Pancreas (tissue), 10 donors: ENCODE data around the gene S1PR2. TPM values are rescaled to one million over a fixed set of nuclear protein-coding genes. Genes with fewer than 3 reads are reported as not detected.

Source experiments
- ATAC-seq, 4 donors: fragments of 200-7000 bp; cut with Tn5 transposase; one replicate each; pipeline versions ENCODE4 v1.8.0 to v1.9.1; 2020; ENCODE audit warnings: mild to moderate bottlenecking in 4 of 4, moderate library complexity in 4 of 4
- DNase-seq, 6 donors: peaks; one replicate each; pipeline ENCODE4 v3.0.0-alpha.2; 2020
- FAIRE-seq: peaks from 2 replicates; lab custom pipeline; 2012; peaks lifted over from hg19 to GRCh38; lab: Jason Lieb, UNC
- H3K27ac ChIP-seq, 4 donors: fragments of 200-600 bp; sonication (generic); 1 replicate in 3 of 4; 2 replicates in 1 of 4; pipeline versions ENCODE4 v1.5.0 to v1.8.0; 2020
- H3K27me3 ChIP-seq, 4 donors: fragments of 200-600 bp; one replicate each; pipeline ENCODE4 v1.8.0; 2021
- H3K36me3 ChIP-seq, 3 donors: fragments of 200-600 bp; sonication (generic) in 1 of 3; one replicate each; pipeline versions ENCODE4 v1.5.0 to v1.8.0; 2020 to 2021
- H3K4me1 ChIP-seq, 3 donors: fragments of 200-600 bp; one replicate each; pipeline ENCODE4 v1.8.0; 2021
- H3K4me3 ChIP-seq, 4 donors: fragments of 200-600 bp; sonication (generic) in 2 of 4; one replicate each; pipeline versions ENCODE4 v1.5.0 to v1.8.0; 2020 to 2021
- H3K9me3 ChIP-seq, 4 donors: fragments of 200-600 bp; one replicate each; pipeline ENCODE4 v1.8.0; 2021
- WGBS, 2 donors: extraction: QIAGEN DNeasy Blood & Tissue Kit; methylation state at CpG; one replicate each; pipeline ENCODE4 v1.1.7; 2013; 5-methylcytosine and 5-hydroxymethylcytosine counted together
- intact Hi-C, 3 donors: fragments of 100-400 bp; cut with DNase I; formaldehyde crosslinking; loops; one replicate each; pipeline versions ENCODE4 v1.11.1 to v1.14.2; 2022
- polyA plus RNA-seq, 2 donors: library from polyadenylated mRNA; stranded (reverse); fragments of 200-250 nt; gene quantifications; one replicate each; pipeline ENCODE4 v1.2.3, GENCODE V29; 2013
- total RNA-seq, 6 donors: library from RNA; stranded (reverse); fragmentation: NEBNext Ultra II Directional in 4 of 6; extraction: Animal tissue kit (Norgen Biotek cat#: 25700) in 4 of 6; gene quantifications; one replicate each; pipeline versions ENCODE4 v1.2.1 to v1.2.4, GENCODE V29; 2021 to 2023
- TF ChIP-seq, protein P1 (sequence below), 4 donors: fragments of 200-600 bp; sonication (generic) in 3 of 4; IDR thresholded peaks; one replicate each; pipeline versions ENCODE4 v1.5.0 to v1.8.0; 2021; ENCODE audit warnings: antibody characterized with exemption in 4 of 4
- donor health status: healthy with polysubstance abuse.
- donor health status: DM: no; HTN: no; CAD: no; lungs with moderate emphysema.
- donor health status: DM: no; HTN: no; CAD: no.
- donor health status: control.
- donor health status: control.
- donor health status: Bipolar disorder and iron deficiency.
- donor health status: DM: yes; HTN: yes; CAD: no.
- donor health status: DM: no; HTN: no; CAD: no.
- donor health status: DM: no; HTN: no; CAD: no.
- donor health status: DM: yes; HTN: yes; CAD: no.

The S1PR2 gene
- total and polyA plus RNA-seq, 8 donors, result 1.6 to 4.8 (median 2.4) TPM

DNA sequence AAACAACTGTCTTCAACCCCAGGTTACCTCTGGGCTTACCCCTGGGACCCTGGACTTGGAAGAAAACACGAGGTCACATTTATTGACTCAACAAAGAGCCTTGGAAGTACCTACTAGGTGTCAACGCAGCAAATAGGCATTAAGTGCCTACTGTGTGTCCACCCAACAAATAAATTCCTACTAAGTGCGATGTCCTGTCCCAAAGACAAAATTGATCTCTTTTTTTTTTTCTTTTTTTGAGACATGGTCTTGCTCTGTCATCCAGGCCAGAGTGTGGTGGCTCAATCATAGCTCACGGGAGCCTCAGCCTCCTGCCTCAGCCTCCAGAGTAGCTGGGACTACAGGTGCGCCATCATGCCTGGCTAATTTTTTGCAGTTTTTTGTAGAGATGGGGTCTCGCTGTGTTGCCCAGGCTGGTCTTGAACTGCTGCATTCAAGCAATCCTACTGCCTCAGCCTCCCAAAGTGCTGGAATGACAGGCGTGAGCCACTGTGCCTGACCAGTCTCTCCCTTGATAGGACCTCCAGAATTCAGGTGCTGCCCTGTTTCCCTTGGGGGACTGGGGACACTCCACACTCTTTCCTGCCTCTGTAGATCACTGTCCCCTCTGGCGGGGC, 589 bp upstream of the S1PR2 start:
- Histone ChIP-seq H3K4me1 (no peaks in the 10 kb centered on the region), H3K27me3 (no peaks in the 10 kb centered on the region), H3K36me3 (no peaks in the 10 kb centered on the region), H3K9me3 (no peaks in the 10 kb centered on the region), H3K27ac (peak overlapping the region in 2 of 4 donors; percentile 63 to 69), H3K4me3 (peak overlapping the region; percentile 82 to 95 (median 88))
- WGBS, 2 donors, result 68 to 72% methylated on average over 8 of the region's 8 CpGs
- no peak for ATAC-seq
- FAIRE-seq, result no peak
- intact Hi-C loops, result no loop called here
- no peak for DNase-seq
- TF ChIP-seq, protein P1, sequence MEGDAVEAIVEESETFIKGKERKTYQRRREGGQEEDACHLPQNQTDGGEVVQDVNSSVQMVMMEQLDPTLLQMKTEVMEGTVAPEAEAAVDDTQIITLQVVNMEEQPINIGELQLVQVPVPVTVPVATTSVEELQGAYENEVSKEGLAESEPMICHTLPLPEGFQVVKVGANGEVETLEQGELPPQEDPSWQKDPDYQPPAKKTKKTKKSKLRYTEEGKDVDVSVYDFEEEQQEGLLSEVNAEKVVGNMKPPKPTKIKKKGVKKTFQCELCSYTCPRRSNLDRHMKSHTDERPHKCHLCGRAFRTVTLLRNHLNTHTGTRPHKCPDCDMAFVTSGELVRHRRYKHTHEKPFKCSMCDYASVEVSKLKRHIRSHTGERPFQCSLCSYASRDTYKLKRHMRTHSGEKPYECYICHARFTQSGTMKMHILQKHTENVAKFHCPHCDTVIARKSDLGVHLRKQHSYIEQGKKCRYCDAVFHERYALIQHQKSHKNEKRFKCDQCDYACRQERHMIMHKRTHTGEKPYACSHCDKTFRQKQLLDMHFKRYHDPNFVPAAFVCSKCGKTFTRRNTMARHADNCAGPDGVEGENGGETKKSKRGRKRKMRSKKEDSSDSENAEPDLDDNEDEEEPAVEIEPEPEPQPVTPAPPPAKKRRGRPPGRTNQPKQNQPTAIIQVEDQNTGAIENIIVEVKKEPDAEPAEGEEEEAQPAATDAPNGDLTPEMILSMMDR (IDR thresholded peaks at IDR 0.05), result no peak

DNA sequence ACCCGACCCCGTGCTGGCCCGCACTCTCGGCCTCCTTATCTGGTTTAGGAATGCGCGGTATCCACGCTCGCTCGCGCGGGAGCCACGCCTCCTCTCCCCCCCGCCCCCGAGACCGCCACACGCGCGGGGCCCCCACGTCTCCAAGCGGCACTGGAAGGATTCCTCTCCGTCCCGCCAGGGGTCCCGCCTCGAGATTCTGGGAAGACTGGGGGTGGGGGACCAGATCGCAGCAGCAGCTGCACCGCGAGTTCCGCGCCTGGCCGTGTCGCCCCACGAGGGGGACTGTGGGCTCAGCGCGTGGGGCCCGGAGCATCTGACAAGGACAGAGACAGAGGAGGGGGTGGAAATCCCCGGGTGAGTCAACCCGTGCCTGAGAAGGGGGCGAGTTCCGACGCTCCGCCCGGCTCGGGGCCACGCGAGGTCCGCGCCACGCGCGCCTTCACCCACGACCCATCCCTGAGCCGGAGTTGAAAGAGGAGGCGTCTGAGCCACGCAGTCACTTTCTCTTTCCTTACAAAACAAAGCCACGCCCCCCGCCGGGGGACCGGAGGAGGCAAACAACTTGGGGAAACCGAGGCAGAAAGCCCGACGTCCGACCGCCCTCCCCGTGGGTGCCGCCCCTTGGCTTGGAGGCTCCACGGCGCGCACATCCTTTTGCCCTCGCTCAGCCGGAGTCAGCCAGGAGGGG, 814 bp downstream of the S1PR2 start:
- peak overlapping the region in 3 of 4 donors; percentile 5 to 69 (median 63) for H3K27ac ChIP-seq
- DNase-seq (peak in 5 of 6 donors; percentile 30 to 77 (median 62)), FAIRE-seq (no peak), ATAC-seq (peak in 3 of 4 donors; percentile 10 to 14 (median 12))
- H3K27me3 ChIP-seq, result no peaks in the 10 kb centered on the region
- intact Hi-C loops, result no loop called here
- TF ChIP-seq, protein P1 (IDR thresholded peaks at IDR 0.05), result no peak
- H3K4me3 ChIP-seq, result peak overlapping the region; percentile 82 to 95 (median 88)
- H3K36me3 ChIP-seq, result no peaks in the 10 kb centered on the region
- H3K4me1 ChIP-seq, result no peaks in the 10 kb centered on the region
- H3K9me3 ChIP-seq, result no peaks in the 10 kb centered on the region
- 1 to 2% methylated on average over 62 to 70 of the region's 70 CpGs for WGBS, 2 donors

DNA sequence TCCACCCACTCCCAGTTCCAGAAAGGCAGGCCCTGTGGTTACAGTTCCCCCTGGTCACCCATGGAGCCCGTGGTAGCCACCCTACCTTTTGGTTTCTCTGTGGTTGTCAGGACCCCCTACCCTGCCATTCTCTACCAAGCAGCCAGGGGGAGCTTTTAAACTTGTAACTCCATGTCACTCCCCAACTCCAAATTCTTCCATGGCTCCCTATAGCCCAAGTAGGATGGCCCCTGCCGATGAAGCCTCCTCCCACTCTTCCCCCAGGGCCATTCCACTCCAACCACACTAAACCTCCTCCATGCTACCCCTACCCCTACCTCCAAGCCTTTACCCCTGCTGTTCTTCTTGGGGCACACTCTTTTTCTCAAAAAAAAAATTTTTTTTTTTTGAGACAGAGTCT, 2.2 kb downstream of the S1PR2 start:
- ATAC-seq (no peak), FAIRE-seq (no peak), DNase-seq (no peak)
- Histone ChIP-seq H3K27me3 (no peaks in the 10 kb centered on the region), H3K9me3 (no peaks in the 10 kb centered on the region), H3K36me3 (no peaks in the 10 kb centered on the region), H3K27ac (no peak overlapping the region), H3K4me3 (no peak overlapping the region), H3K4me1 (no peaks in the 10 kb centered on the region)
- 67 to 71% methylated on average over 2 of the region's 2 CpGs for WGBS, 2 donors
- intact Hi-C loops, result no loop called here
- TF ChIP-seq, protein P1 (IDR thresholded peaks at IDR 0.05), result peak in 3 of 4 donors; percentile 15 to 29 (median 21)

DNA sequence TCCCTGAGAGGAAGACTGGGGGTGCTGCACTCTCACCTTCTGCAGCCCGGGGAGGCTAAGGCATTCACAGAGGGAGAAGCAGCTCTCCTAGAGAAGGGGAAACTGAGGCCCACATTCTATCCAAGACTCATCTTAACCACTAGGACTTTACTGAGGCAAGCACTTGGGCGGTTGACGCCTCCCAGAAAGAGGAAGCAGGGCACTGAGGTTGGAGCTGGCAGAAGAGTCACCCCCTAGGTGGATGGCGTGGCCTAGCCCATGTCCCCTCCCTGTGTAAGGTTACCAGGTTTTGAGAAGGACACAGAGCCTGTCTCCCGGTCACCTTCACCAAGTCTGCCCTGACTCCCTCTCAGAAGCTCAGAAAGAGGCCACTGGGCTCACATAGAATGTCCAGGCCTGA, 2.7 kb downstream of the S1PR2 start:
- no peak for FAIRE-seq
- Histone ChIP-seq H3K27ac (no peak overlapping the region), H3K27me3 (no peaks in the 10 kb centered on the region), H3K36me3 (no peaks in the 10 kb centered on the region), H3K4me3 (no peak overlapping the region), H3K4me1 (no peaks in the 10 kb centered on the region), H3K9me3 (no peaks in the 10 kb centered on the region)
- intact Hi-C loops, result no loop called here
- TF ChIP-seq, protein P1 (IDR thresholded peaks at IDR 0.05), result no peak
- no peak for ATAC-seq
- no peak for DNase-seq
- 85 to 87% methylated on average over 5 of the region's 5 CpGs for WGBS, 2 donors
